Suprapubic skin (tissue), 4 donors: ENCODE measurements around the gene IQCN.

Experiments used
- POLR2A ChIP-seq, 2 donors: fragments of 450-650 bp; IDR thresholded peaks; one replicate each; pipeline ENCODE4 v1.6.1; 2017; ENCODE audit warnings: antibody characterized with exemption in 2 of 2, mild to moderate bottlenecking in 2 of 2, moderate library complexity in 2 of 2
- POLR2AphosphoS5 ChIP-seq, 3 donors: sonication (generic); formaldehyde crosslinking; IDR thresholded peaks; one replicate each; pipeline ENCODE4 v1.6.1; 2017; ENCODE audit warnings: antibody characterized with exemption in 3 of 3
- TF ChIP-seq, protein P1 (sequence below), 2 donors: fragments of 200-600 bp in 1 of 2; fragments of 450-650 bp in 1 of 2; sonication (generic) in 1 of 2; IDR thresholded peaks; one replicate each; pipeline ENCODE4 v1.5.1; 2016 to 2019; ENCODE audit warnings: antibody characterized with exemption in 2 of 2, mild to moderate bottlenecking in 1 of 2, moderate library complexity in 1 of 2

DNA sequence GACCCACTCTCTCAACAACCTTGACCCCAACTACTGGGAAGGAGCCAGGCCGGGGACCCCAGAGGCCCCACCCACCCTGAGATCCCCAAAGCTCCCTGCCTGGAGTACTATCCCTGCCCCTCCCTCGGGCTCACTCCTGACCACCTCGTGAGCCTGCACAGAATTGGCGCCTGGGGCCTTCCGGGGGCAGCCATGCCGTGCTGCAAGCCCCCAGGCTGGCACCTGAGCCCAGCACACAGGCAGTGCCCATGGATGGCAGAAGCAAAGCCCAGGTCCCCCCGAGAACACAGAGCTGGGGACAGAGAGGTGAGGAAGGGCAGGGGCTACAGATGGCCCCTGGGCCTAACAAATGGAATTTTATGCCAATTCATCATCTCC, 34.7 kb upstream of the IQCN start:
- TF ChIP-seq, protein P1, sequence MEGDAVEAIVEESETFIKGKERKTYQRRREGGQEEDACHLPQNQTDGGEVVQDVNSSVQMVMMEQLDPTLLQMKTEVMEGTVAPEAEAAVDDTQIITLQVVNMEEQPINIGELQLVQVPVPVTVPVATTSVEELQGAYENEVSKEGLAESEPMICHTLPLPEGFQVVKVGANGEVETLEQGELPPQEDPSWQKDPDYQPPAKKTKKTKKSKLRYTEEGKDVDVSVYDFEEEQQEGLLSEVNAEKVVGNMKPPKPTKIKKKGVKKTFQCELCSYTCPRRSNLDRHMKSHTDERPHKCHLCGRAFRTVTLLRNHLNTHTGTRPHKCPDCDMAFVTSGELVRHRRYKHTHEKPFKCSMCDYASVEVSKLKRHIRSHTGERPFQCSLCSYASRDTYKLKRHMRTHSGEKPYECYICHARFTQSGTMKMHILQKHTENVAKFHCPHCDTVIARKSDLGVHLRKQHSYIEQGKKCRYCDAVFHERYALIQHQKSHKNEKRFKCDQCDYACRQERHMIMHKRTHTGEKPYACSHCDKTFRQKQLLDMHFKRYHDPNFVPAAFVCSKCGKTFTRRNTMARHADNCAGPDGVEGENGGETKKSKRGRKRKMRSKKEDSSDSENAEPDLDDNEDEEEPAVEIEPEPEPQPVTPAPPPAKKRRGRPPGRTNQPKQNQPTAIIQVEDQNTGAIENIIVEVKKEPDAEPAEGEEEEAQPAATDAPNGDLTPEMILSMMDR (IDR thresholded peaks at IDR 0.05): no peak
- TF ChIP-seq POLR2A (IDR thresholded peaks at IDR 0.05) (no peak), POLR2AphosphoS5 (IDR thresholded peaks at IDR 0.05) (no peak)
